NCI-H1417 (cell line): Measurements from ENCODE around the gene TNFAIP8.
"Not testable (repeated sequence)": the region's sequence is repeated elsewhere in the genome, so short reads cannot be mapped to it uniquely, and the experiment has no call there.

Experiments
- DNase-seq, 3 experiments: peaks; one replicate each; lab custom pipeline; 2025; lab: John Stamatoyannopoulos, UW

The TNFAIP8 gene

GRCh38 chr5:119395080-119395836, 39.4 kb downstream of the TNFAIP8 start:
- no peak for DNase-seq

- DNase-seq: no peak
Observed at GRCh38 chr5:119396030-119396664, 40.3 kb downstream of the TNFAIP8 start.

GRCh38 chr5:119397518-119398380, 41.9 kb downstream of the TNFAIP8 start:
- no peak for DNase-seq

GRCh38 chr5:119398727-119399466, 43.1 kb downstream of the TNFAIP8 start:
- no peak for DNase-seq

- peak; percentile 18 to 81 (median 54) for DNase-seq
Observed at GRCh38 chr5:119400245-119400644, 44.4 kb downstream of the TNFAIP8 start.

GRCh38 chr5:119402081-119402480, 46.3 kb downstream of the TNFAIP8 start:
- DNase-seq: no peak

- no peak for DNase-seq
Observed at GRCh38 chr5:119402555-119402954, 46.7 kb downstream of the TNFAIP8 start.

- DNase-seq: peak in 1 of 3 experiments; percentile 19
Observed at GRCh38 chr5:119404033-119404432, 48.2 kb downstream of the TNFAIP8 start.

GRCh38 chr5:119405419-119405818, 49.6 kb downstream of the TNFAIP8 start:
- no peak for DNase-seq

GRCh38 chr5:119406551-119407110, 50.8 kb downstream of the TNFAIP8 start:
- no peak for DNase-seq

GRCh38 chr5:119409235-119409815, 53.5 kb downstream of the TNFAIP8 start:
- no peak for DNase-seq

GRCh38 chr5:119410448-119411159, 54.8 kb downstream of the TNFAIP8 start:
- no peak for DNase-seq

GRCh38 chr5:119411361-119412278, 55.8 kb downstream of the TNFAIP8 start:
- DNase-seq: peak; percentile 57 to 87 (median 60)

- DNase-seq: no peak
Observed at GRCh38 chr5:119412279-119413227, 56.7 kb downstream of the TNFAIP8 start.

- DNase-seq: not testable (repeated sequence)
Observed at GRCh38 chr5:119414124-119414734, 58.4 kb downstream of the TNFAIP8 start.

- no peak for DNase-seq
Observed at GRCh38 chr5:119417891-119418605, 62.2 kb downstream of the TNFAIP8 start.

GRCh38 chr5:119418606-119419100, 62.8 kb downstream of the TNFAIP8 start:
- no peak for DNase-seq
